GM18867 (cell line): ENCODE data around the gene VAV2.

Experiments
- ATAC-seq: cut with Tn5 transposase; IDR thresholded peaks from one replicate; pipeline ENCODE4 v1.9.1; 2021; ENCODE audit warnings: mild to moderate bottlenecking, moderate library complexity; ENCODE audit not compliant: unreplicated experiment

The VAV2 gene

GRCh38 chr9:133828338-133828997, 163.7 kb downstream of the VAV2 start:
- no peak for ATAC-seq

- no peak for ATAC-seq
Observed at GRCh38 chr9:133826289-133827085, 165.6 kb downstream of the VAV2 start.

DNA sequence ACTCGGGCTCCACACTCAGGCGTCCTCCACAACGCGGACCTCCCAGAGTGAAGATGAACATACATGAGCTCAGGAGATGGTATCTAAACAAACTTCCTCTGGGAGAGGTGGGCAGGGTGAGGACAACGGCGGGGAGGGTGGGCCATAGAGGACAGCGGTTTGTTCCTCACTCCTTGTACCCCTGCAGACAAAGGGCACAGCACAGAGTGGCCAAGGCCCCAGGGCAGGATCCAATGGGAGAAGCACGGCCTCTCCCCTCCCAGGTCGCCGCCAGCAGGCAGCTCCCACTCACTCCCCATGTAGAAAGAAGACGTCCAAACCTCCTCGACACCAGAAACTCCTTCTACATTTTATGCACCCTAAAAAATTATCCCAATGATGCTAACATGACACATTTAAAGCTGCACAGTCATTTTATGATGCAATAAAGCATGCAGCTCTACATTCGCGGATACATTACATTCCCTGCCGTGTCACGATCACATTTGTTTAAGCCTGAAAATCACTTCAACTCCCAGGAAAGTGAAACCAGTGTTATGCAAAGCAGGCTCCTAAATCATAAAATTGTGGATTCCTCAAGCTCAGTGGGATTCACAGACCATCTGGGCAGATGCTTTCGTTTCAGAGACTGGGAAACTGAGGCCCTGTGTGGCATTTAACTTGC, 166.4 kb downstream of the VAV2 start:
- no peak for ATAC-seq

DNA sequence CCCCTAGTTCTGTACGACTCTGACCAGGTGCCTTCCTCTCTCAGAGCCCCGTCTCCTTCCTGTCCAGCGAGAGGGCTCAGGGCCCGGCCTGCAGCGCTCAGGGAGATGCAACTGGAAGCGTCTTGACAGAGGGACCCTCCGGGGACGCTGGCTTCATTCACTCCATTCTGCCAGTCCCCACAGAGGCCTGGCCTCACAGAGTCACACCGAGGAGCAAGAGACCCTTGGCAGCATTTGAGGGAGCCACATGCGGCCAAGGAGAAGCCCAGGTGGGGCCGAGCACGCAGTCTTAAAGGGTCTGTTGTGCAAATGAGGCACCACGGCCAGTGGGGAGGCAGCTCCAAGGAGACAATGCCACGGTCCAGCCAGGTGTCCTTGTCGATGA, 167.3 kb downstream of the VAV2 start:
- ATAC-seq: no peak

DNA sequence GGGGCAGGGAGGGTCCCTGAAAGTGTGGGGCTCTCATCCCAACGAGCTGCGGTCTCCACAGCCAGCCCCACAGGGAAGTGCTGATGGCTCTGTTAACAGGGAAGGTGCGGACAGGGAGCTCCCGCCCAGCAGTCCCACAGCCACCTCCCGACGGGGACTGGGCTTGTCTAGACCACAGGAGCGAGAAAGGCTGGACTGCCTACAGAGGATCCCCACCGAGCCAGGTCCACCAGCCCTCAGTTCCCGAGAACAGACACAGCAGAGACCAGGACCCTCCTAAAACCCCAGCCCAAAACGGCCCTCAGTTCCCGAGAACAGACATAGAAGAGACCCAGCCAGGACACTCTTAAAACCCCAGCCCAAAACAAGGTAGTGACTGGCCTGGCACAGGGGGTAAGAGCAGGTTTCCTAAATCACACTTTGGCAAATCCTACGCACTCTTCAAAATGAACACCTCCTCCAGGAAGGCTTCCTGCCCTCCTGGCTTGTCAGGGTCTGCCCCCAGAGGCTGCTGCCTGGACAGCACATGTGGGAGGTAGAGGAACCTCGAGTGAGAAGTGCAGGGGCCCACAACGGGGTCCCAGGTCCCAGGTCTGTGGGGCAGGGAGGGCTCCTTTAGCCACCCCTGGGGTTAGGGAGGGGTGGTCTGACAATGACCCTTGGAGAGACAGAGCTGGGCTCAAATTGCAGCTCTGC, 167.9 kb downstream of the VAV2 start:
- no peak for ATAC-seq

- ATAC-seq: no peak
Observed at GRCh38 chr9:133823189-133824105, 168.7 kb downstream of the VAV2 start.

DNA sequence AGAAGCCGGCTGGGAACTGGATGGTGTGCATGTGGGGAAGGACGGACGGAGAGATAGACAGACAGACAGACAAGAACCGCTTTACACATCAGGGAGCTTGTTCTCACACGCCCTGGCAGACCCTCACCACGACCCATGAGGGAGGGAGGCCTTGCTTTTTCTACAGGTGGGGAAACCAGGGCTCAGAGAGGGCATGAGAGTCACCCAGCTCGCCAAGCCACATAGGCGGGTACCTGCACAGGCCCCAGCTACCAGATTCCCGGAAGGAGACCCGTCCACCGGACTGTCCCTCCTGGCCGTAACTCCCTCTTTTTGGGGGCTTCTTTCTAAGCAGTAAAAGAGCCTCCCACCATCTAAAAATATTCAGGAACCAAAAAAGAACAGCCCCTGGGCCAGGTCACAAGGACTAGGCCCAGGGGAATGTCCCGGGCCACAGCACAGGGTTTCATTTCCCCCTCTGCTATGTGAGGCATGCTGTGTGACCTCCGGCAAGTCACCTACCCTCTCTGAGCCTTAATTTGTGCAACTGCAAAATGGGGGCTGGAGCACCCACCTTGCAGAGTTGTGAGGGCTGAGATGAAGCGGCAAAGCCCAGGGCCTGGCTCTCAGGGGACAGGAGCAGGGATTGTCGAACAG, 169.6 kb downstream of the VAV2 start:
- peak; percentile 43 for ATAC-seq

- ATAC-seq: no peak
Observed at GRCh38 chr9:133821601-133822429, 170.3 kb downstream of the VAV2 start.

DNA sequence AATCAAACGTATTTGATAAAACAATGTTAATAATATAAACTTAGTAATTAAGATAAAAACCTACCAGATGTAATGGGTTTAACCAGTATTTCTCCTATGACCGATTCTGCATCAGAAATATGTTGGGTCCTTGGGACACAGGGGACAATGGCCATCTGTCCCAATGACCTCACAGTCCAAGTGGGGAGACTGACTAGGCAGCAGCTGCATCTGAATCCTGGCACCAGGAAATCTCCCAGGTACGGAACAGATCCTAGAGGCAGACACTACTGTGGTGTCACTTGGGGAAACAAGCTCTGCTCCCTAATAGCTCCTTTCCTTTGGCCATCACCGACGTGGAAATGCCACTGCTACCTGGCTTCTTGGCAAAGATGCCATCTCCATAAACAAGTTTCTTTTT, 172.2 kb downstream of the VAV2 start:
- no peak for ATAC-seq

- no peak for ATAC-seq
Observed at GRCh38 chr9:133818444-133818843, 173.7 kb downstream of the VAV2 start.

DNA sequence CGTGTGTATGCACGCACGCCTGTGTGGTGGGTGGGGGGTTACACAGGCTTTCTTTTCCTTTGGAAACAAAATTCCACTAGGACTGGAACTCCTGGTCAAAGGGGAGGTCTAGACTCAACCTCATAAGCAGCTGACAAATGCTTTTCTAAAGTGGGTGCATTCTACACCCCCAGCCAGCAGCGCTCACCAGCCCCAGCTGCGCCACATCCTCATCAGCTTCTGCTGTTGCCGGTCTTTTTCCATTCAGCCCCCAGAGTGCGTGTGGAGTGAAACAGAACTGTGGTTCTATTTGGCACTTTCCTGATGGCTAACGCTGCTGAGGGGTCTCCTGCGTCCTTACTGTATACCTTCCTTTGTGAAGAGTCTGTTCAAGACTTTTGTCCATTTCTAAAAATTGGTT, 176.3 kb downstream of the VAV2 start:
- no peak for ATAC-seq

DNA sequence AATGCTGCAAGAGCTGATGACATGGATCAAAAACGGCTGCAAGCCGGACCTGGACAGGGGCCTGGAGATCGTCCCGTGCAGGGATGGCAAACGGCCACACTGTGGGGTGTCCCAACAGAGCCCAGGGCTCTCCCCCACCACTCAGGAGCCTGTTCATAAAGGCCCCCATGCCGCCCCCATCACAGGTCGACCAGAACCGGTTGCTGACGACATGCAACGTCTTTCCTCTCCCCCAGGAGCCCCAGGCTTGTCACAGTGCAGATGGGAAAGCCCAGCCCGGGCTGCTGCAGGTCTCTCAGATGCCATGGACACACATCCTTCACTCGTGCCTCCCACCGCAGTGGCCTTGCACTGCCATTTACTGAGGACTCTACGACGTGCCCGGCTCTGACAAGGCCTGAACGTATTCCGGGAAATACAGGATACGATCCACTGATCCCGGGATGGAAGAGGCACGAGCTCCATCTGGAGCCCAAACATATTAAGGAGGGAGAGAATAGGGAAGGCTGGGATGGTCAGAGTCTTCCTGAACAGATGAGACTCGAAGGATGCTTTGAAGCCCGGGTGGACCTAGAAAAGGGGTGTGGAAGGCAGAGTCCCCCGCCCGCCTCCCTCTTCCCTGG, 177.4 kb downstream of the VAV2 start:
- ATAC-seq: no peak

GRCh38 chr9:133813749-133814585, 178.2 kb downstream of the VAV2 start:
- no peak for ATAC-seq

GRCh38 chr9:133812941-133813748, 179.0 kb downstream of the VAV2 start:
- ATAC-seq: no peak

- no peak for ATAC-seq
Observed at GRCh38 chr9:133812077-133812868, 179.9 kb downstream of the VAV2 start.

DNA sequence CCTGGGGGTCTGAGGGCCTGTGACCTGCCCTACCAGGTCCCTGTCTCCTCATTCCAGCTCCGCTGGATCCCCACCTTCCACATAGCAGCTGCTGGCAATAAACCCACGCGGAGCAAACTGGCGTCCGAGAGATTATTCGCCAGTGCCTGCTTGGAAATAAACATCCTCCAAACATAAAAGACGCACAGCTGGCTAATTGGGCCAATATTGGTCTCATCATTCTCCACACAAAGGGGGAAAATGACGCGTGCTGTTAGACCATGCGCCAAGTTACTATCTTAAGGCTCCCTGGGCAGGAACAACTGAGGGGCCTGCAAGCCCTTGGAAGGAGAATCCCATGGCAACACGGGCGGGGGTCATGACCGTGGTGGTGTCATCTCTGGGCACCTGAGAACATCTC, 180.7 kb downstream of the VAV2 start:
- ATAC-seq: no peak
